HEK293T (cell line): ENCODE measurements around the gene WWOX.

Experiments used
- ELF4 ChIP-seq: fragments of 450-650 bp; IDR thresholded peaks from 2 replicates; pipeline ENCODE4 v1.6.1; 2017; ENCODE audit warnings: antibody characterized with exemption
- FOXA1 ChIP-seq: fragments of 450-650 bp; IDR thresholded peaks from 2 replicates; pipeline ENCODE4 v1.6.1; 2016; ENCODE audit warnings: mild to moderate bottlenecking
- HDGF ChIP-seq: fragments of 450-650 bp; IDR thresholded peaks from 2 replicates; pipeline ENCODE4 v1.6.1; 2017; ENCODE audit warnings: antibody characterized with exemption, borderline replicate concordance
- NFRKB ChIP-seq: fragments of 450-650 bp; IDR thresholded peaks from 2 replicates; pipeline ENCODE4 v1.6.1; 2016; ENCODE audit warnings: mild to moderate bottlenecking, moderate library complexity

DNA sequence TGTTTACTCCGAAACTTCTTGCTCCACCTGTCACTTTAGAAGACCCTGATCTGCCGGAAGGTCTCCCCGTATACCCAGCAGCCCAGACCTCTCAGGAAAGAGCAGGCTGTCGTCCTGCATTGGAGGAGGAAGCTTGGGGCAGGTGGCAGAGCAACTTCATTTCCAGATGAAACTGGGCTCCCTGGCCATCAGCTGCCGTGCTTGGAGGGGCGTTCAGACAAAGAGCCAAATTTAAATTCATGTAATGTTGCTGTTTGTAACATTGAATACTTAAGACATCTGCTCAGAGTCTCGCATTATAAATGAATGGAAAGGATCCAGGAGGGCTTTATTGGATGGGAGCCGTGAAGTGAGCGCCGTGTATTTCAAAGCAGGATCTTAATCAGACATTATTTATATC lies 872.6 kb downstream of the WWOX start:
- TF ChIP-seq HDGF, result no peak
- TF ChIP-seq FOXA1, result no peak
- no peak for TF ChIP-seq ELF4
- TF ChIP-seq NFRKB, result no peak
